GM12878 (cell line): Measurements from ENCODE around the gene NTN3. TPM values are rescaled to one million over a fixed set of nuclear protein-coding genes. Genes with fewer than 3 reads are reported as not detected.
A peak's percentile ranks its signal among the peaks of the same experiment; 100 is the strongest.

ENCODE experiments used
- BCLAF1 ChIP-seq: fragments of 450-650 bp; IDR thresholded peaks from 2 replicates; pipeline ENCODE4 v1.6.1; 2017; ENCODE audit warnings: antibody characterized with exemption, mild to moderate bottlenecking, moderate library complexity
- CEBPB ChIP-seq, 2 experiments: fragments of 150-350 bp in 1 of 2; IDR thresholded peaks; 2 replicates each; pipeline ENCODE4 v1.6.1; 2012 to 2014; ENCODE audit warnings: low read depth in 2 of 2, low read length in 2 of 2, borderline replicate concordance in 1 of 2, inconsistent platforms in 1 of 2
- DPF2 ChIP-seq: fragments of 450-650 bp; IDR thresholded peaks from 2 replicates; pipeline ENCODE4 v1.6.1; 2017; ENCODE audit warnings: mild to moderate bottlenecking
- E2F4 ChIP-seq: IDR thresholded peaks from 2 replicates; pipeline ENCODE4 v1.6.1; 2012; ENCODE audit warnings: low read depth, low read length, improper control_type of control experiment
- E2F8 ChIP-seq: fragments of 450-650 bp; IDR thresholded peaks from 2 replicates; pipeline ENCODE4 v1.6.1; 2018; ENCODE audit warnings: mild to moderate bottlenecking, low read depth, moderate library complexity; ENCODE audit not compliant: partially characterized antibody
- MAX ChIP-seq: IDR thresholded peaks from 2 replicates; pipeline ENCODE4 v1.6.1; 2012; ENCODE audit warnings: low read depth, low read length, improper control_type of control experiment
- PML ChIP-seq: IDR thresholded peaks from 2 replicates; pipeline ENCODE4 v1.6.1; 2012; ENCODE audit warnings: low read length, inconsistent platforms
- POLR2A ChIP-seq: IDR thresholded peaks from 2 replicates; pipeline ENCODE4 v1.6.1; 2011; ENCODE audit warnings: low read depth, mild to moderate bottlenecking, low read length
- POU2F2 ChIP-seq: IDR thresholded peaks from 3 replicates; pipeline ENCODE4 v1.6.1; 2011; ENCODE audit warnings: low read depth, mild to moderate bottlenecking, low read length, borderline replicate concordance
- TCF3 ChIP-seq: IDR thresholded peaks from 2 replicates; pipeline ENCODE4 v1.6.1; 2012; ENCODE audit warnings: low read depth, mild to moderate bottlenecking, low read length, borderline replicate concordance; ENCODE audit not compliant: insufficient read depth
- ZBTB4 ChIP-seq: fragments of 450-650 bp; formaldehyde crosslinking; IDR thresholded peaks from 2 replicates; pipeline ENCODE4 v1.4.0; 2022; ENCODE audit warnings: mild to moderate bottlenecking, moderate library complexity
- ZNF592 ChIP-seq: fragments of 450-650 bp; IDR thresholded peaks from 2 replicates; pipeline ENCODE4 v1.6.1; 2017; ENCODE audit warnings: mild to moderate bottlenecking, moderate library complexity
- polyA plus RNA-seq, 11 experiments: library from polyadenylated mRNA; depleted of rRNA in 4 of 11; unstranded in 6 of 11; stranded (reverse) in 5 of 11; fragments of >200 nt; fragmentation: Nextera tagmentation in 4 of 11; fragmentation: Illumina TruSeq in 1 of 11; extraction: Ambion mirVana in 4 of 11; extraction: Trizol in 1 of 11; gene quantifications; 1 replicate in 1 of 11; 2 replicates in 10 of 11; pipeline versions ENCODE4 v1.2.1 to v1.2.3, GENCODE V29; 2011 to 2016; ENCODE audit warnings: inconsistent platforms in 2 of 11, missing spikeins in 2 of 11, low read depth in 1 of 11
- total RNA-seq, 4 experiments: library from RNA; depleted of rRNA in 3 of 4; stranded (reverse); fragments of >200 nt in 3 of 4; fragmentation: Illumina TruSeq in 1 of 4; extraction: Trizol in 1 of 4; gene quantifications; 2 replicates each; pipeline versions ENCODE4 v1.2.1 to v1.2.3, GENCODE V29; 2013 to 2021

The NTN3 gene
- total and polyA plus RNA-seq, 10 of the 15 experiments (the other 5 are each of a cell fraction or from before 2014, with no cell fraction given): 0.04 TPM; not detected in 9

- TF ChIP-seq BCLAF1: no peak
- TF ChIP-seq E2F4: no peak
- TF ChIP-seq POU2F2: no peak
- TF ChIP-seq ZNF592: peak; percentile 48; the same call in 1 of the 2 replicates
- TF ChIP-seq ZBTB4 (CRISPR knock-in tag): no peak
- TF ChIP-seq CEBPB (IDR thresholded peaks at IDR 0.05; ENCODE audit: borderline replicate concordance in 1 of 2, low read depth in 2 of 2, low read length in 2 of 2): no peak
- no peak for TF ChIP-seq E2F8
- peak; percentile 67; the same call in 1 of the 2 replicates for TF ChIP-seq MAX
- TF ChIP-seq PML: no peak
- 0 out of 2 replicates have a peak, but pooled peaks have one; percentile 32 for TF ChIP-seq TCF3
- peak; percentile 56; the same call in 1 of the 2 replicates for TF ChIP-seq POLR2A
- TF ChIP-seq DPF2: 0 out of 2 replicates have a peak, but pooled peaks have one; percentile 47
Observed at GRCh38 chr16:2473999-2474876, 3.1 kb downstream of the NTN3 start (continued).
